Immature natural killer cell (primary cell): ENCODE results near the gene SGMS1. TPM values are rescaled to one million over a fixed set of nuclear protein-coding genes. Genes with fewer than 3 reads are reported as not detected.

ENCODE experiments used
- DNase-seq, 3 donors: peaks; one replicate each; pipeline ENCODE4 v3.0.0; 2022; ENCODE audit warnings: mixed read lengths in 1 of 3
- H3K27ac Mint-ChIP-seq, 6 donors: one replicate each; pipeline ENCODE4 v1.8.0; 2020; ENCODE audit warnings: mixed read lengths in 6 of 6, mild to moderate bottlenecking in 5 of 6, inconsistent platforms in 4 of 6, moderate library complexity in 3 of 6
- H3K27me3 Mint-ChIP-seq, 3 donors: one replicate each; pipeline ENCODE4 v1.8.0; 2020 to 2021; ENCODE audit warnings: low read depth in 3 of 3, mild to moderate bottlenecking in 3 of 3, mixed read lengths in 3 of 3, moderate library complexity in 3 of 3, inconsistent platforms in 1 of 3
- H3K36me3 Mint-ChIP-seq, 3 donors: one replicate each; pipeline ENCODE4 v1.8.0; 2020; ENCODE audit warnings: mixed read lengths in 3 of 3, inconsistent platforms in 2 of 3, mild to moderate bottlenecking in 2 of 3
- H3K4me1 Mint-ChIP-seq, 2 donors: one replicate each; pipeline ENCODE4 v1.8.0; 2020; ENCODE audit warnings: inconsistent platforms in 2 of 2, mild to moderate bottlenecking in 2 of 2, mixed read lengths in 2 of 2, moderate library complexity in 1 of 2
- H3K4me3 Mint-ChIP-seq, 5 donors: one replicate each; pipeline ENCODE4 v1.8.0; 2020; ENCODE audit warnings: mild to moderate bottlenecking in 5 of 5, mixed read lengths in 5 of 5, inconsistent platforms in 3 of 5, moderate library complexity in 3 of 5
- H3K9me3 Mint-ChIP-seq, 6 donors: one replicate each; pipeline ENCODE4 v1.8.0; 2020; ENCODE audit warnings: mild to moderate bottlenecking in 6 of 6, mixed read lengths in 6 of 6, inconsistent platforms in 4 of 6, moderate library complexity in 3 of 6
- polyA plus RNA-seq, 3 donors: library from polyadenylated mRNA; unstranded; fragments of 300-500 nt; fragmentation: Illumina TruSeq; gene quantifications; one replicate each; pipeline ENCODE4 v1.2.3, GENCODE V29; 2021

The SGMS1 gene
- polyA plus RNA-seq, 3 donors from 2014 or later, result 9.2 to 13.3 (median 11.8) TPM

DNA sequence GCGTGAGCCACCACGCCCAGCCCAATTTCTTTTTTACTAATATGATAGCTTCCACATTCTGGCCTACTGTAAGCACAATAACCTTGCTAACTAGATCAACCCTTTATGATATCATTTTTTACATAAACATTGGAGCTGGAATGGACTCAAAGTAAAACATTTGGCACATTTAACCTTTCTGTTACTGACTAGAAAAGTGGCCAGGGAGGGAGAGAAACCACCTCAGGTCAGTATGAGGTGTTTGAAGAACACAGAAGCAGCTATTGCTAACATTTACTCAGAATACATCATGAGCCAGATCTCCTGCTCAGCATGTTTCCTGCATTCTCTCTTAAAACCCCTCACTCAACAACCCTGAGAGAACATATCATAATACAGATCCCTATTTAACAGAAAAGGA is 27.3 kb downstream of the SGMS1 start:
- no peak overlapping the region for H3K27ac Mint-ChIP-seq
- peaks cover 18 to 27% of the 10 kb centered on the region in 2 donors for H3K4me1 Mint-ChIP-seq
- peaks cover 0 to 1% (median 0%) of the 10 kb centered on the region in 3 donors for H3K27me3 Mint-ChIP-seq
- no peaks in the 10 kb centered on the region for H3K36me3 Mint-ChIP-seq
- no peak overlapping the region for H3K4me3 Mint-ChIP-seq
- DNase-seq, result no peak
- H3K9me3 Mint-ChIP-seq, result no peaks in the 10 kb centered on the region

DNA sequence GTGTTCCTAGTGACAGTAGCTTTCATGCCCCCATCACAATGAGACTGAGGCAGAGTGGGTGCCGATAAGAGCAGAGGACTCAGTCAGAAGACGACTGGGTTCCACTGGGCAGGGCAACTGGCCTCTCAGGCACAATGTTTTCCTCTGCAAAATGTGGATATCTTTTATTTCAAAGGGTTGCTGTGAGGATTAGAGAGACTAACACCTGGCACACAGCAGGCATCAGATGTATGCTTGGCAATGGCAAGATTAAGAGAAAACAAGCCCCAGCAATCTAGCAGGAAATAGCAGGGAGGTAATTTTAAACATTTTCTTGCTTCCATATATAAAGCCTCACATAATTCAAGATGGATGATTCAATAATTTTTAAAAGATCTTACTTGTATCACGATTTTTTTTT is 28.0 kb downstream of the SGMS1 start:
- DNase-seq, result no peak
- Mint-ChIP-seq H3K9me3 (no peaks in the 10 kb centered on the region), H3K27ac (peak overlapping the region in 1 of 6 donors; percentile 46), H3K27me3 (peaks cover 0 to 1% (median 0%) of the 10 kb centered on the region in 3 donors), H3K4me1 (peaks cover 13 to 20% of the 10 kb centered on the region in 2 donors), H3K36me3 (no peaks in the 10 kb centered on the region), H3K4me3 (no peak overlapping the region)

GRCh38 chr10:50593523-50594376 is 30.0 kb downstream of the SGMS1 start:
- Mint-ChIP-seq H3K36me3 (peaks cover 5 to 8% (median 5%) of the 10 kb centered on the region in 3 donors), H3K27ac (no peak overlapping the region), H3K9me3 (no peaks in the 10 kb centered on the region), H3K4me3 (no peak overlapping the region), H3K27me3 (peaks cover 0 to 1% (median 0%) of the 10 kb centered on the region in 3 donors), H3K4me1 (peaks cover 5 to 9% of the 10 kb centered on the region in 2 donors)
- no peak for DNase-seq

DNA sequence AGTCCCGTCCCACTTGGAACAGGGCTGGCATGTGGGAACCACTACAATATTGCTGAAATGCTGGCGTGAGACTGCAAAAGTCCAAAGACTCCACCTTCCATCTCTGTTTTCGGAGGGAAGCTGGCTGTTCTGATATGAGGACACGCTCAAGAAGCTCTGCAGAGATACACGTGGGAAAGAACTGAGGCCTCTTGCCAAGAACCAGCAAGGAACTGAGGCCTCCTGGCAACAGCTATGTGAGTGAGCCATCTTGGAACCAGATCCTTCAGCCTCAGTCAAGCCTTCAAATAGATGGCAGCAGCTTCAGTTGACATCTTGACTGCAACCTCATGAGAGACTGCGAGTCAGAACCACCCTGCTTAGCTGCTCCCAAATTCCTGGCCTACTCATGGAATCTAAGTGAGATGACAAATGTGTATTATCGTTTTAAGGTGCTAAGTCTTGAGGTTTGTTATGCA is 30.8 kb downstream of the SGMS1 start:
- H3K4me1 Mint-ChIP-seq, result peaks cover 2 to 5% of the 10 kb centered on the region in 2 donors
- H3K27ac Mint-ChIP-seq, result no peak overlapping the region

DNA sequence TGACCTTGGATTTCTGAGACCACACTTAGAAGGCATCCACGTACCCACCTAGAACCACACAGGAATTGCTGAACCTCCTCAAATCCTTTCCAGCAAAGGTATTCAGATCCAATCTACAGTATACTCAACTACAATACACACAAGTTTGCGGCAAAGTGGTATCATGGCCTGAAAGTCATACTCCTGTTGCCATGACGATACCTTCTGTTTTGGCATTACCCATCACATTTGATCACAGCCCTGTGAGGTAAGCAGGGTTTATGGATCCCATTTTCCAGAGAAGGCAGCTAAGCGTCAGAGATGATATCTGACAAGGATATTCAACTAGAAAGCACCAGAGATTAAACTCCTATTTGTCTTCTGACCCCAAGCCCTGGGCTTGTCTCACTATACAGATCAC is 32.8 kb downstream of the SGMS1 start:
- Mint-ChIP-seq H3K27me3 (peaks cover 0 to 1% (median 0%) of the 10 kb centered on the region in 3 donors), H3K9me3 (no peaks in the 10 kb centered on the region), H3K36me3 (peaks cover 21 to 30% (median 21%) of the 10 kb centered on the region in 3 donors), H3K27ac (peak overlapping the region in 1 of 6 donors; percentile 17), H3K4me1 (peaks cover 0 to 21% of the 10 kb centered on the region in 2 donors), H3K4me3 (no peak overlapping the region)
- DNase-seq, result no peak

More for the DNA sequence above, 30.8 kb downstream of the SGMS1 start:
- Mint-ChIP-seq H3K36me3 (peaks cover 8 to 12% (median 9%) of the 10 kb centered on the region in 3 donors), H3K27me3 (peaks cover 0 to 1% (median 0%) of the 10 kb centered on the region in 3 donors), H3K4me3 (no peak overlapping the region), H3K9me3 (no peaks in the 10 kb centered on the region)
- DNase-seq, result no peak

GRCh38 chr10:50586740-50587088 is 37.0 kb downstream of the SGMS1 start:
- H3K4me1 Mint-ChIP-seq, result peaks cover 6 to 48% of the 10 kb centered on the region in 2 donors
- no peaks in the 10 kb centered on the region for H3K27me3 Mint-ChIP-seq
- H3K9me3 Mint-ChIP-seq, result no peaks in the 10 kb centered on the region
- peaks cover 21 to 30% (median 25%) of the 10 kb centered on the region in 3 donors for H3K36me3 Mint-ChIP-seq
- H3K4me3 Mint-ChIP-seq, result no peak overlapping the region
- no peak for DNase-seq
- peak overlapping the region in 2 of 6 donors; percentile 1 to 36 for H3K27ac Mint-ChIP-seq

DNA sequence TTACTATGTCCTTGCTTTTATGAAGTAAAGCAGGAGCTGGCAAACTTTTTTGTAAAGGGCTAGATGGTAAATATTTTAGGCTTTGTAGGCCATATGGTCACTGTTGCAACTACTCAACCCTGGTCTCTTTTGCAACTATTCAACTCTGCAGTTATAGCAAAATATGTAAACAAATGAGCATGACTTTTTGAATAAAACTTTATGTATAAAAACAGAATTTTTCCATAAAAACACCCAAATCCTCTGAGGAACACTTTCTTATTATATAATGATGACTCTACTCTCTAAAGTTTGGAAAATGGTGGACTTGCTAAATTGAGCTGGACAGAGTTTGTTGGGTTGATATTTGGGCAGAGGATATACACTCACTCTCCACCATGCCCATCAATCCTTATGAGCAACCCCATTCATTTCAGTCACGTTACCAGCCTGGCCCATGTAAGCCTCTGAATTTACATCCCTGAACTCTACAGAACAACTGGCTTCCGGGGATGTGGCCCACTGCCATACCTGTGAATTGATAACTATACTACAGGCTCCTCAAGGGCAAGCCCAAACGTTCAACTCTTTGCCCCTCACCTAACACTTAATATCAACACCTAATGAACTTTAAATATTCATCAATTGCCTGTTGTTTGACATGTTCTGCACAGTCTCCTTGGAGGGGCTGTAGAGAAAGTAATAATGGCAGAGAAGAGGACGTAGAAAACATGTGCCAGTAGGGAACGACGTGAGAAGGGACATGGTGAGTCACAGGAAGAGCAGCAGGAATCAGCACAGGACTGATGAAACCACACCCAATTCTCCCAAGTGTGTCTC is 37.6 kb downstream of the SGMS1 start:
- peaks cover 21 to 30% (median 25%) of the 10 kb centered on the region in 3 donors for H3K36me3 Mint-ChIP-seq
- H3K9me3 Mint-ChIP-seq, result no peaks in the 10 kb centered on the region
- no peaks in the 10 kb centered on the region for H3K27me3 Mint-ChIP-seq
- no peak for DNase-seq
- peaks cover 11 to 54% of the 10 kb centered on the region in 2 donors for H3K4me1 Mint-ChIP-seq
- no peak overlapping the region for H3K4me3 Mint-ChIP-seq
- no peak overlapping the region for H3K27ac Mint-ChIP-seq

GRCh38 chr10:50582766-50583762 is 40.7 kb downstream of the SGMS1 start:
- no peaks in the 10 kb centered on the region for H3K27me3 Mint-ChIP-seq
- H3K36me3 Mint-ChIP-seq, result peaks cover 13 to 19% (median 17%) of the 10 kb centered on the region in 3 donors
- DNase-seq, result no peak
- no peak overlapping the region for H3K4me3 Mint-ChIP-seq
- H3K27ac Mint-ChIP-seq, result no peak overlapping the region
- H3K9me3 Mint-ChIP-seq, result no peaks in the 10 kb centered on the region
- H3K4me1 Mint-ChIP-seq, result peaks cover 21 to 73% of the 10 kb centered on the region in 2 donors

DNA sequence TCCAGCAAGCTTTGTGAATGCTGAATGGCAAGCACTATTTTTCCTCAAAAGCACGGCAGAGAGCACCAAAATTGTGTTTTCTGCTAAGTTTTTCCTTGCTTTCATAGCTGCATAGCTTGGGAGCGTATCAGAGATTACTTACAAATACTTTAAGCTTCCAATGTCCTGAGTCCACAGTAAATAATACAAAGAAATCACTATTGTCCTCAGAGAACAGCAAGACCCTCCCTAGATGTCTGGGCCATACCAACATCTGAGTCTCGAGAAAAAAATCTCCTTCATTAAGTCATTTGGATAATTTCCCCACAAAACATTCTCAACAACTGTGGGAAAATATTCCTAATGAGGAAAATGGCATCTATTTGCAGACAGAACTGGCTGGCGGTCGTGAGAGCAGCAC is 41.7 kb downstream of the SGMS1 start:
- Mint-ChIP-seq H3K36me3 (peaks cover 9 to 14% (median 11%) of the 10 kb centered on the region in 3 donors), H3K4me3 (no peak overlapping the region), H3K27me3 (no peaks in the 10 kb centered on the region), H3K4me1 (peaks cover 26 to 74% of the 10 kb centered on the region in 2 donors), H3K27ac (no peak overlapping the region), H3K9me3 (no peaks in the 10 kb centered on the region)
- no peak for DNase-seq

GRCh38 chr10:50580262-50580891 is 43.4 kb downstream of the SGMS1 start:
- no peaks in the 10 kb centered on the region for H3K9me3 Mint-ChIP-seq
- H3K27ac Mint-ChIP-seq, result peak overlapping the region in 1 of 6 donors; percentile 6
- DNase-seq, result no peak
- no peaks in the 10 kb centered on the region for H3K27me3 Mint-ChIP-seq
- peaks cover 33 to 76% of the 10 kb centered on the region in 2 donors for H3K4me1 Mint-ChIP-seq
- H3K36me3 Mint-ChIP-seq, result no peaks in the 10 kb centered on the region
- H3K4me3 Mint-ChIP-seq, result no peak overlapping the region

DNA sequence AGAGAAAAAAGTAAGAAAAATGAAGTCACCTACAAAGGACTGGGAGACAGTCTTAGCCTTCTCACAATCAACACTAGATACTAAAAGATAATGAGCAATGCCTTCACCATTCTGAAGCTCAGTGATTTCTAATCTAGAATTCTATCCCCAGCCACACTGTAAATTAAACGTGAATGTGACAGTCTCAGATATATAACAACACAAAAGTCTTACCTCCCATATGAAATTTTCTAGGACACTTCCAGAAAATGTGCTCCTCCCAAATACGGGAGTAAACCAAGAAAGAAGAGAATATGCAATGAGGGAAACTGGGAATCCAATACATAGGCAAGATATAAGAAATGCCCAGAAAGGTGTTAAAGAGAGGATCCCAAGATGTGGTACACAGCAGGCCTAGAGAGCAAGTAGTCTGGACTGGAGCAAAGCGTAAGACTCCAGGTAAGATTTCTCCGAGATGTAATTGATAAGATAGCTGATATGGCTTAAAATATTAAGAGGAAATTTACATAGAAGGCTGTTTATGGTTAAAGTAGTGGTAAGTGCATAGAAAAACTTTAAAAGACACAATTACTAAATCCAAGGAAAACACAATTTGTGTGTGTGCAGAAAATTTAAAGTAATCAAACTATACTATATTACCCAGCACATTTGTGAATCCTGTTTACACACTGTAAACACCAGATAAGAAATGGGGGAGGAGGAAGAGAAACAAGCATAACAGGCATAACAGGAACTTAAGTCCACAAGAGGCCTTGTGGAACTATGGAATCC is 44.1 kb downstream of the SGMS1 start:
- no peak for DNase-seq
- Mint-ChIP-seq H3K27me3 (no peaks in the 10 kb centered on the region), H3K4me3 (no peak overlapping the region), H3K9me3 (no peaks in the 10 kb centered on the region), H3K4me1 (peaks cover 32 to 80% of the 10 kb centered on the region in 2 donors), H3K27ac (peak overlapping the region in 1 of 6 donors; percentile 42), H3K36me3 (no peaks in the 10 kb centered on the region)

- Mint-ChIP-seq H3K27me3 (peaks cover 0 to under 1% (median 0%) of the 10 kb centered on the region in 3 donors), H3K36me3 (no peaks in the 10 kb centered on the region), H3K4me3 (no peak overlapping the region), H3K27ac (no peak overlapping the region), H3K4me1 (peaks cover 36 to 86% of the 10 kb centered on the region in 2 donors), H3K9me3 (no peaks in the 10 kb centered on the region)
- no peak for DNase-seq
These were observed 44.8 kb downstream of the SGMS1 start for GRCh38 chr10:50578949-50579348.
